H1 (cell line): ENCODE results near the gene LAMB3. TPM values are rescaled to one million over a fixed set of nuclear protein-coding genes. Genes with fewer than 3 reads are reported as not detected.

Source experiments
- BRCA1 ChIP-seq: IDR thresholded peaks from 2 replicates; pipeline ENCODE4 v1.6.1; 2012; ENCODE audit warnings: low read depth, low read length, improper control_type of control experiment
- JUND ChIP-seq: IDR thresholded peaks from 2 replicates; pipeline ENCODE4 v1.6.1; 2011; ENCODE audit warnings: mild to moderate bottlenecking, improper control_type of control experiment, low read length
- polyA plus RNA-seq, 7 experiments: library from polyadenylated mRNA; depleted of rRNA in 3 of 7; stranded (reverse) in 5 of 7; unstranded in 2 of 7; fragments of >200 nt in 5 of 7; fragments of 200-250 nt in 2 of 7; gene quantifications; 1 replicate in 5 of 7; 2 replicates in 1 of 7; 4 replicates in 1 of 7; pipeline versions ENCODE4 v1.2.1 to v1.2.3, GENCODE V29; 2011 to 2013; ENCODE audit warnings: missing spikeins in 2 of 7, mixed read lengths in 2 of 7
- total RNA-seq: library from RNA; stranded (reverse); fragmentation: NEBNext Ultra II Directional; extraction: Animal tissue kit (Norgen Biotek cat#: 25700); gene quantifications from 2 replicates; pipeline ENCODE4 v1.2.1, GENCODE V29; 2021

The LAMB3 gene
- total and polyA plus RNA-seq, 2 of the 8 experiments (the other 6 are each of a cell fraction or from before 2014, with no cell fraction given), result 0.45 to 0.50 TPM

DNA sequence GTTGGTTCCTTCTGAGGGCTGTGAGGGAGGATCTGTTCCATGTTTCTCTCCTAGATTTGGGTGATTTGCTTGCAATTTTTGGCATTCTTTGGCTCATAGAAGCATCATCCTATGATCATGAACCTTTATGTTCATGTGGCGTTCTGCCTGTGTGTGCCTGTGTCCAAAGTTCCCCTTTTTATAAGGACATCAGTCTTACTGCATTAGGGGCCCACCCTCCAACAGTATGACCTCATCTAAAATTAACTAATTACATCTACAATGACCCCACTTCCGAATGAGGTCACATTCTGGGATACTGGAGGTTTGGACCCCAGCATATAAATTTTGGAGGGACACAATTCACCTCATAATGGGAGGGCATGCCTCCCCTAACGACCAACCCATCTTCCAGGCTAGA is 81.5 kb downstream of the LAMB3 start (continued):
- TF ChIP-seq BRCA1, result no peak
- no peak for TF ChIP-seq JUND
- TF ChIP-seq, all 59 proteins: peak for 0
